Loucy (cell line): Measurements from ENCODE around the gene YTHDF1.
A peak's percentile ranks its signal among the peaks of the same experiment; 100 is the strongest.

Experiments
- H2AFZ ChIP-seq: fragments of 200-600 bp; sonication (generic); 2 replicates; pipeline ENCODE4 v1.6.0; 2016; ENCODE audit warnings: antibody characterized with exemption, mild to moderate bottlenecking, low read length, moderate library complexity
- H3F3A ChIP-seq: fragments of 200-600 bp; 2 replicates; pipeline ENCODE4 v1.6.0; 2016; ENCODE audit warnings: antibody characterized with exemption, low read depth, mild to moderate bottlenecking
- H3K27me3 ChIP-seq: fragments of 200-600 bp; sonication (generic); 2 replicates; pipeline ENCODE4 v1.6.1; 2014; ENCODE audit warnings: low read length, mild to moderate bottlenecking; ENCODE audit not compliant: insufficient read depth, poor library complexity, severe bottlenecking
- H3K36me3 ChIP-seq: fragments of 200-600 bp; sonication (generic); 2 replicates; pipeline ENCODE4 v1.6.1; 2016; ENCODE audit warnings: low read length; ENCODE audit not compliant: insufficient read depth
- H3K4me1 ChIP-seq: fragments of 200-600 bp; sonication (generic); 2 replicates; pipeline ENCODE4 v1.5.1; 2014; ENCODE audit warnings: low read length, mild to moderate bottlenecking; ENCODE audit not compliant: insufficient read depth, poor library complexity, severe bottlenecking
- H3K4me2 ChIP-seq: fragments of 200-600 bp; sonication (generic); 2 replicates; pipeline ENCODE4 v1.6.0; 2014; ENCODE audit warnings: antibody characterized with exemption, low read length, low read depth, mild to moderate bottlenecking; ENCODE audit not compliant: poor library complexity, severe bottlenecking
- H3K4me3 ChIP-seq: fragments of 200-600 bp; sonication (generic); 2 replicates; pipeline ENCODE4 v1.5.1; 2014; ENCODE audit warnings: low read length, mild to moderate bottlenecking, mixed read lengths; ENCODE audit not compliant: poor library complexity, severe bottlenecking
- H3K79me2 ChIP-seq: fragments of 200-600 bp; sonication (generic); 2 replicates; pipeline ENCODE4 v1.6.1; 2014; ENCODE audit warnings: low read length; ENCODE audit not compliant: insufficient read depth
- H3K9ac ChIP-seq: fragments of 200-600 bp; sonication (generic); 2 replicates; pipeline ENCODE4 v1.6.0; 2014; ENCODE audit warnings: mild to moderate bottlenecking, low read depth, low read length, moderate library complexity; ENCODE audit not compliant: poor library complexity, severe bottlenecking
- H3K9me2 ChIP-seq: fragments of 200-600 bp; sonication (generic); replicated peaks from 2 replicates; pipeline ENCODE4 v1.6.1; 2016; ENCODE audit warnings: low read depth, low read length, mixed read lengths
- H3K9me3 ChIP-seq: fragments of 200-600 bp; sonication (generic); 2 replicates; pipeline ENCODE4 v1.6.1; 2014; ENCODE audit warnings: mild to moderate bottlenecking, antibody characterized with exemption, low read length, low read depth; ENCODE audit not compliant: insufficient read depth
- H4K20me1 ChIP-seq: fragments of 200-600 bp; sonication (generic); 2 replicates; pipeline ENCODE4 v1.6.0; 2014; ENCODE audit warnings: antibody characterized with exemption, low read length, mild to moderate bottlenecking; ENCODE audit not compliant: insufficient read depth, poor library complexity, severe bottlenecking
- CTCF ChIP-seq: fragments of 200-600 bp; sonication (generic); conservative IDR thresholded peaks from 2 replicates; pipeline ENCODE4 v1.5.1; 2014; ENCODE audit warnings: mild to moderate bottlenecking, antibody characterized with exemption, low read length
- EZH2phosphoT487 ChIP-seq: fragments of 200-600 bp; IDR thresholded peaks from 2 replicates; pipeline ENCODE4 v1.6.1; 2018; ENCODE audit warnings: antibody characterized with exemption, mild to moderate bottlenecking, moderate library complexity, borderline replicate concordance

Gene YTHDF1

GRCh38 chr20:63172726-63173125, 43.2 kb downstream of the YTHDF1 start:
- Histone ChIP-seq H3K9me3 (no peaks in the 10 kb centered on the region), H3K79me2 (no peaks in the 10 kb centered on the region), H3K9me2 (no peaks in the 10 kb centered on the region), H3K27me3 (peaks cover 6% of the 10 kb centered on the region), H2AFZ (no peak overlapping the region), H3K4me2 (no peak overlapping the region), H3K4me1 (no peaks in the 10 kb centered on the region), H3K9ac (no peak overlapping the region), H3K4me3 (no peak overlapping the region), H3K36me3 (no peaks in the 10 kb centered on the region), H3F3A (no peaks in the 10 kb centered on the region), H4K20me1 (no peaks in the 10 kb centered on the region)
- no peak for TF ChIP-seq EZH2phosphoT487
- TF ChIP-seq CTCF, result peak; percentile 46

GRCh38 chr20:63171991-63172390, 43.9 kb downstream of the YTHDF1 start:
- no peak for TF ChIP-seq EZH2phosphoT487
- Histone ChIP-seq H3K4me2 (no peak overlapping the region), H3K9me2 (no peaks in the 10 kb centered on the region), H3K36me3 (no peaks in the 10 kb centered on the region), H3K79me2 (no peaks in the 10 kb centered on the region), H3K9me3 (no peaks in the 10 kb centered on the region), H3K4me1 (no peaks in the 10 kb centered on the region), H4K20me1 (no peaks in the 10 kb centered on the region), H3K9ac (no peak overlapping the region), H3K27me3 (peaks cover 6% of the 10 kb centered on the region), H3K4me3 (no peak overlapping the region), H2AFZ (no peak overlapping the region), H3F3A (no peaks in the 10 kb centered on the region)

DNA sequence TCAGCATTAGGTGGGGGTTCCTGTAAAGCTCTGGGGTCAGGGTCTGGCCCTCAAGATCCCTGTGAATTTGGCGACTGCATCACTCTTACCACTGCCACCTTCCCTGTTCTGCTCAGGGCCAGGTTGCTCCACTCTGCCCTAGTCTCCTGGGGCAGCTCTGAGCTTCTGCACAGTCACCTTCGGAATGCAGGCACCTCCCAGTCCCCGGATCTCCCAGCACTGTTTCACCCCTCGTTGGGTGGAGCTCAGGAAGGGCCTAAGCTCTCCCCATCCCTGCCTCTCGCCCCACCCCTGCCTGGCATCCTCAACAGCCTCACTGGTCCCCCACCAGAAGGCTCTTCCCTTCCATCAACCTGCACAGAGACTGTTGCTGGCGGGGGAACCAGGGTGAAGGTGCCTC, 46.2 kb downstream of the YTHDF1 start:
- no peak overlapping the region for H3K4me2 ChIP-seq
- TF ChIP-seq EZH2phosphoT487, result no peak
- TF ChIP-seq CTCF, result no peak

DNA sequence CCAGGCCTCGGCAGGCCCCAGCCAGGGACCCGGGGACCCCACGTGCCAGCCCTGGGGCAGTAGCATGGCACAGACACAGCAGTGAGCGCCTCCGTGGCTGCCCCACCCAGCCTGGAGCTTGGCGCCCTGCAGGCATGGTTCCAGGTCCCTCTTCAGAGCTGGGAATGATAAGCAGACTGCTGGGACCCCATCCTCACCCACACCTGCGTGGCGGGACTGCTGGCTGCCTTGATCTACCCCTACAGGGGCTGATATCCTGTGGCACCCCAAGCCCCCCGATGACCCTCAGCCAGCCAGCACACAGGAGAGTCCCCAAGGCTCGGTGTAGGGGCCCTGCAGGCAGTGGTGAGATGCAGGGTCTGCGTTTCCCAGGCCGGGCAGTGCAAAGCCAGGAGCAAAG, 47.1 kb downstream of the YTHDF1 start:
- Histone ChIP-seq H2AFZ (no peak overlapping the region), H3K4me2 (no peak overlapping the region), H3K36me3 (no peaks in the 10 kb centered on the region), H3K79me2 (no peaks in the 10 kb centered on the region), H3K4me1 (no peaks in the 10 kb centered on the region), H3K27me3 (peaks cover 6% of the 10 kb centered on the region), H3F3A (no peaks in the 10 kb centered on the region), H3K9me2 (no peaks in the 10 kb centered on the region), H3K9me3 (no peaks in the 10 kb centered on the region), H3K9ac (no peak overlapping the region), H4K20me1 (no peaks in the 10 kb centered on the region), H3K4me3 (no peak overlapping the region)
- TF ChIP-seq CTCF, result no peak
- no peak for TF ChIP-seq EZH2phosphoT487

More for the DNA sequence above, 46.2 kb downstream of the YTHDF1 start:
- no peaks in the 10 kb centered on the region for H4K20me1 ChIP-seq
- no peaks in the 10 kb centered on the region for H3K36me3 ChIP-seq
- no peaks in the 10 kb centered on the region for H3K9me2 ChIP-seq
- H3K79me2 ChIP-seq, result no peaks in the 10 kb centered on the region
- H3K4me3 ChIP-seq, result no peak overlapping the region
- no peak overlapping the region for H3K9ac ChIP-seq
- peaks cover 6% of the 10 kb centered on the region for H3K27me3 ChIP-seq
- H2AFZ ChIP-seq, result no peak overlapping the region
- H3F3A ChIP-seq, result no peaks in the 10 kb centered on the region
- H3K9me3 ChIP-seq, result no peaks in the 10 kb centered on the region
- no peaks in the 10 kb centered on the region for H3K4me1 ChIP-seq
